ENCODE results near the gene SLC35E2B. TPM values are rescaled to one million over a fixed set of nuclear protein-coding genes. Genes with fewer than 3 reads are reported as not detected.

The SLC35E2B gene
- total RNA-seq, 4 donors from 2014 or later = 63.4 to 202 (median 83.9) TPM

GRCh38 chr1:1620433-1621139 is 72.0 kb downstream of the SLC35E2B start:
- H3K36me3 ChIP-seq = no peaks in the 10 kb centered on the region
- no peaks in the 10 kb centered on the region for H3K9me3 ChIP-seq
- no peaks in the 10 kb centered on the region for H3K27me3 ChIP-seq
- 86% methylated on average over 13 of the region's 16 CpGs; no CpG with 5 or more reads in 1 of the 2 donors for WGBS, 2 donors (ENCODE audit: low coverage in 1 of 2)
- no peak overlapping the region for H3K4me3 ChIP-seq
- TF ChIP-seq POLR2AphosphoS5 (IDR thresholded peaks at IDR 0.05) (no peak), POLR2A (IDR thresholded peaks at IDR 0.05) (no peak), CTCF (IDR thresholded peaks at IDR 0.05) (no peak), EP300 (IDR thresholded peaks at IDR 0.05; ENCODE audit: low read depth) (no peak)
- intact Hi-C loops (cut with DNase I; ENCODE audit: low total_unique reads) = no loop called here
- in situ Hi-C loops (cut with MboI; ENCODE audit: low pct_ligation_motif_present in 1 of 4, low pct_unique_long_range_greater_than_20kb in 1 of 4, low sequenced_read_pairs in 3 of 4) = no loop called here
- H3K4me1 ChIP-seq = peaks cover 9 to 16% (median 13%) of the 10 kb centered on the region in 4 donors
- H3K27ac ChIP-seq = no peak overlapping the region
- DNase-seq = no peak

GRCh38 chr1:1619917-1620361 is 72.7 kb downstream of the SLC35E2B start:
- WGBS, 2 donors (ENCODE audit: low coverage in 1 of 2) = 74% methylated on average over 14 of the region's 14 CpGs; no CpG with 5 or more reads in 1 of the 2 donors
- Histone ChIP-seq H3K4me1 (peaks cover 9 to 16% (median 13%) of the 10 kb centered on the region in 4 donors), H3K27me3 (no peaks in the 10 kb centered on the region), H3K9me3 (no peaks in the 10 kb centered on the region), H3K36me3 (no peaks in the 10 kb centered on the region), H3K4me3 (no peak overlapping the region), H3K27ac (no peak overlapping the region)
- DNase-seq = no peak
- in situ Hi-C loops (cut with MboI; ENCODE audit: low pct_ligation_motif_present in 1 of 4, low pct_unique_long_range_greater_than_20kb in 1 of 4, low sequenced_read_pairs in 3 of 4) = no loop called here
- intact Hi-C loops (cut with DNase I; ENCODE audit: low total_unique reads) = no loop called here
- TF ChIP-seq EP300 (IDR thresholded peaks at IDR 0.05; ENCODE audit: low read depth) (no peak), CTCF (IDR thresholded peaks at IDR 0.05) (peak in 1 of 5 experiments; percentile 14)

GRCh38 chr1:1618396-1619068 is 74.1 kb downstream of the SLC35E2B start:
- Histone ChIP-seq H3K27ac (no peak overlapping the region), H3K4me3 (no peak overlapping the region), H3K9me3 (no peaks in the 10 kb centered on the region), H3K36me3 (no peaks in the 10 kb centered on the region), H3K27me3 (no peaks in the 10 kb centered on the region), H3K4me1 (peaks cover 19 to 29% (median 26%) of the 10 kb centered on the region in 4 donors)
- no peak for TF ChIP-seq EP300 (IDR thresholded peaks at IDR 0.05; ENCODE audit: low read depth)
- TF ChIP-seq POLR2AphosphoS5 (IDR thresholded peaks at IDR 0.05) = no peak
- no peak for TF ChIP-seq POLR2A (IDR thresholded peaks at IDR 0.05)
- TF ChIP-seq CTCF (IDR thresholded peaks at IDR 0.05) = no peak
- no peak for DNase-seq
- in situ Hi-C loops (cut with MboI; ENCODE audit: low pct_ligation_motif_present in 1 of 4, low pct_unique_long_range_greater_than_20kb in 1 of 4, low sequenced_read_pairs in 3 of 4) = no loop called here
- intact Hi-C loops (cut with DNase I; ENCODE audit: low total_unique reads) = no loop called here
- WGBS, 2 donors (ENCODE audit: low coverage in 1 of 2) = 80 to 98% methylated on average over 1 to 8 of the region's 9 CpGs

GRCh38 chr1:1617925-1618324 is 74.7 kb downstream of the SLC35E2B start:
- no peaks in the 10 kb centered on the region for H3K36me3 ChIP-seq
- H3K9me3 ChIP-seq = no peaks in the 10 kb centered on the region
- no peak for TF ChIP-seq CTCF (IDR thresholded peaks at IDR 0.05)
- no peak for TF ChIP-seq POLR2A (IDR thresholded peaks at IDR 0.05)
- TF ChIP-seq POLR2AphosphoS5 (IDR thresholded peaks at IDR 0.05) = no peak
- TF ChIP-seq EP300 (IDR thresholded peaks at IDR 0.05; ENCODE audit: low read depth) = no peak
- H3K27ac ChIP-seq = no peak overlapping the region
- H3K4me3 ChIP-seq = no peak overlapping the region
- H3K27me3 ChIP-seq = no peaks in the 10 kb centered on the region
- DNase-seq = no peak
- H3K4me1 ChIP-seq = peaks cover 20 to 30% (median 28%) of the 10 kb centered on the region in 4 donors
- 92 to 93% methylated on average over 3 to 6 of the region's 6 CpGs for WGBS, 2 donors (ENCODE audit: low coverage in 1 of 2)
- intact Hi-C loops (cut with DNase I; ENCODE audit: low total_unique reads) = no loop called here
- in situ Hi-C loops (cut with MboI; ENCODE audit: low pct_ligation_motif_present in 1 of 4, low pct_unique_long_range_greater_than_20kb in 1 of 4, low sequenced_read_pairs in 3 of 4) = no loop called here

Data from transverse colon (tissue), 4 donors.